Omental fat pad (tissue), 4 donors: ENCODE data around the gene PHEX. TPM values are rescaled to one million over a fixed set of nuclear protein-coding genes. Genes with fewer than 3 reads are reported as not detected.

Source experiments
- ATAC-seq: fragments of 150-250 bp; one replicate; pipeline ENCODE4 v1.9.1; 2016; ENCODE audit warnings: mild to moderate bottlenecking, moderate library complexity; ENCODE audit not compliant: low FRiP score
- DNase-seq: peaks from one replicate; pipeline ENCODE4 v3.0.0-alpha.2; 2019; ENCODE audit warnings: low spot score
- total RNA-seq, 4 donors: library from RNA; depleted of rRNA; stranded (reverse); fragments of >200 nt; gene quantifications; one replicate each; pipeline ENCODE4 v1.1.0, GENCODE V29; 2016
- TF ChIP-seq, protein P1 (sequence below), 3 donors: fragments of 450-650 bp; IDR thresholded peaks; one replicate each; pipeline ENCODE4 v1.5.1; 2016 to 2017; ENCODE audit warnings: antibody characterized with exemption in 3 of 3, mild to moderate bottlenecking in 3 of 3, moderate library complexity in 2 of 3

Gene PHEX
- total RNA-seq, 4 donors from 2014 or later: 0.06 to 0.24 (median 0.09) TPM; not detected in 1

- TF ChIP-seq, protein P1, sequence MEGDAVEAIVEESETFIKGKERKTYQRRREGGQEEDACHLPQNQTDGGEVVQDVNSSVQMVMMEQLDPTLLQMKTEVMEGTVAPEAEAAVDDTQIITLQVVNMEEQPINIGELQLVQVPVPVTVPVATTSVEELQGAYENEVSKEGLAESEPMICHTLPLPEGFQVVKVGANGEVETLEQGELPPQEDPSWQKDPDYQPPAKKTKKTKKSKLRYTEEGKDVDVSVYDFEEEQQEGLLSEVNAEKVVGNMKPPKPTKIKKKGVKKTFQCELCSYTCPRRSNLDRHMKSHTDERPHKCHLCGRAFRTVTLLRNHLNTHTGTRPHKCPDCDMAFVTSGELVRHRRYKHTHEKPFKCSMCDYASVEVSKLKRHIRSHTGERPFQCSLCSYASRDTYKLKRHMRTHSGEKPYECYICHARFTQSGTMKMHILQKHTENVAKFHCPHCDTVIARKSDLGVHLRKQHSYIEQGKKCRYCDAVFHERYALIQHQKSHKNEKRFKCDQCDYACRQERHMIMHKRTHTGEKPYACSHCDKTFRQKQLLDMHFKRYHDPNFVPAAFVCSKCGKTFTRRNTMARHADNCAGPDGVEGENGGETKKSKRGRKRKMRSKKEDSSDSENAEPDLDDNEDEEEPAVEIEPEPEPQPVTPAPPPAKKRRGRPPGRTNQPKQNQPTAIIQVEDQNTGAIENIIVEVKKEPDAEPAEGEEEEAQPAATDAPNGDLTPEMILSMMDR (IDR thresholded peaks at IDR 0.05): no peak
- DNase-seq (no peak), ATAC-seq (no peak)
Observed at GRCh38 chrX:22194660-22194945, 162.5 kb downstream of the PHEX start.

DNA sequence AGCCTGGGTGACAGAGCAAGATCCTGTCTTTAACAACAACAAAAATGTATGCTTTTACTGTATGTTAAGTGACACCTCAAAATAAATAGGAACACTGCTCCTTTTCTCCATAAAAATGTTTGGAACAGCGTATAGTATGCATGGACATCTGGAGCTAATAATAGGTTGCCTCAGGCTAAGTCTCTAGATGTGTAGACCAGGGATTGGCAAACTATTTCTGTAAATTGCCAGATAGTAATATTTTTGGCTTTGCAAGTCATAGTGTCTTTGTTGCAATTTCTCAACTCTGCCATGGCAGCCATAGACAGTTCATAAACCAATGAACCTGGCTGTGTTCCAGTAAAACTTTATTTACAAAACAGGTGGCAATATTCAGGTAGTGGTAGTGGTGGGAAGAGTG is 164.0 kb downstream of the PHEX start:
- no peak for ATAC-seq
- TF ChIP-seq, protein P1 (IDR thresholded peaks at IDR 0.05): no peak
- no peak for DNase-seq

DNA sequence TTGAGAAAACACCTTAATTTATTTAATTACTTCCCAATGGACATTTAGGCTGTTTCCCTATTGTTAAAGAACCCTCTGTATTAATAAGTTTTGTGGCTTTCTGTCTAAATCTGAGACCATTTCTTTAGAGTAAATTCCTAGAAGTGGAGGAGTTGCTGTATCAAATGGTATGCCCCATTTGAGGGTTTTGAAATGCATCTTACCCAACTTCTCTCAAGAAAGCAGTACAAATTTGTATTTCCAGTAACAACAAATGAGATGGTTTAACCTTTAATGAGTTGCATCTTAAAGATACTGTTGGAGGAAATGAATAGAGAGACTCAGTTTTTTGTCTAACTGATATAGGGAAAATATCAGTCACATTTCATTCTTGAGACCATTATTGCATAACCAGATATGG is 170.1 kb downstream of the PHEX start:
- TF ChIP-seq, protein P1 (IDR thresholded peaks at IDR 0.05): no peak
- ATAC-seq: no peak
- DNase-seq: no peak

- no peak for ATAC-seq
- TF ChIP-seq, protein P1 (IDR thresholded peaks at IDR 0.05): no peak
Observed at GRCh38 chrX:22203186-22203585, 171.1 kb downstream of the PHEX start.

GRCh38 chrX:22206781-22207180 is 174.7 kb downstream of the PHEX start:
- TF ChIP-seq, protein P1 (IDR thresholded peaks at IDR 0.05): no peak
- ATAC-seq (no peak), DNase-seq (no peak)

More at GRCh38 chrX:22203186-22203585, 171.1 kb downstream of the PHEX start:
- no peak for DNase-seq

DNA sequence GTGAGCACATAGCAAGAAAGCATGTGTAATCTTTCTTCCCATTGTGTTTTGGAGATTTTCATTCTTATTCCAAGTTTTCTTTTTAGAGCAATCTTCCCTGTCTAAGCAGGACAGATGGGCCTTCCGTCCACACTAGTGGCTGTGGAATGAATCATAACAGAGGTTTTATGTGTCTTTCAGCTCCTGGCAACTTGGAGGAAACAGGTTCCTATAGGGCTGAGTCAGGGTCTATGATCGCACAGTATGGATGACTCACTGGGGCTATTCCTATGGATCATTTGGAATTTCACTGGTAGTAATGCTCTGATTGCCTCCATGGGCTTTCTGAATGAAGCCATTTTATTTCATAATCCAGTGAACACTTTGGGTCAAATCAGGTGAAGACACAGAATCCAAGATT is 188.8 kb downstream of the PHEX start:
- ATAC-seq (no peak), DNase-seq (no peak)

GRCh38 chrX:22234380-22234779 is 202.3 kb downstream of the PHEX start:
- no peak for ATAC-seq
- TF ChIP-seq, protein P1 (IDR thresholded peaks at IDR 0.05): no peak
- no peak for DNase-seq

More for the DNA sequence above, 188.8 kb downstream of the PHEX start:
- TF ChIP-seq, protein P1 (IDR thresholded peaks at IDR 0.05): no peak
